ENCODE results near the gene SGMS1. TPM values are rescaled to one million over a fixed set of nuclear protein-coding genes. Genes with fewer than 3 reads are reported as not detected.
A peak's percentile ranks its signal among the peaks of the same experiment; 100 is the strongest.

The SGMS1 gene
- total RNA-seq, 1 experiment from 2014 or later, result 20.4 TPM

DNA sequence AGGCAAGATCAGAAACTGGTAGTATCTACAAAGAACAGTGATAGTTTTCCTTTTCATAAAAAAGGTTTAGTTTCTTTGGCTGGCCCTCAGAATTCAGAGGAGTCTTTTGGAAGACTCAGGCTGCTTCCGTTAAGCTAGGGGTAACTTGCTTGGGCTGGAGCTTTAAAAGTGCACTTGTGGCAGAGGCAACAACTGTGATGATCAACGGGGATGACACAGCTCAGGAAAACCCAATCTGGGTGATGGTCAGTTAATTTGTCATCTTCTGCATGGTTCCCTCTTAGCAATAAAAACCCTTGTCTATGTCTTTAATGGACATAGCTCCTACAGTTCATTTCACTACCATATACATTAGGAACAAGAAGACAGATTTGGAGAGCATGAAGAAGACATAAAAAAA, 46.7 kb downstream of the SGMS1 start:
- Histone ChIP-seq H3K9ac (ENCODE audit: extremely low read depth, insufficient read length, low read length) (no peak overlapping the region), H3K9me3 (ENCODE audit: control insufficient read depth, low read depth, low read length) (no peaks in the 10 kb centered on the region), H2AFZ (ENCODE audit: low read length) (no peak overlapping the region), H3K14ac (ENCODE audit: insufficient read depth, low read length) (no peak overlapping the region), H3K4me1 (ENCODE audit: insufficient read depth, low read length) (peaks cover 19% of the 10 kb centered on the region), H3K79me1 (ENCODE audit: insufficient read depth, low read depth, low read length, poor library complexity, severe bottlenecking) (peaks cover 2% of the 10 kb centered on the region), H4K91ac (ENCODE audit: insufficient read length, low read depth, low read length) (no peak overlapping the region), H3K23me2 (ENCODE audit: insufficient read length, low read depth, low read length, poor library complexity, severe bottlenecking) (no peaks in the 10 kb centered on the region), H3K23ac (ENCODE audit: insufficient read length, low read depth, low read length) (no peak overlapping the region), H4K20me1 (ENCODE audit: control insufficient read depth, insufficient read depth, insufficient read length) (no peaks in the 10 kb centered on the region), H3K4ac (ENCODE audit: low read depth, low read length) (no peak overlapping the region), H3K56ac (ENCODE audit: insufficient read length, low read depth, low read length) (no peak overlapping the region), H4K8ac (replicated peaks; ENCODE audit: insufficient read length, low read depth, low read length) (no peak overlapping the region), H3K79me2 (ENCODE audit: insufficient read depth, low read length) (peaks cover 7% of the 10 kb centered on the region; the same call in 1 of the 2 replicates), H3K18ac (ENCODE audit: insufficient read length, low read depth, low read length) (no peak overlapping the region), H3K4me2 (ENCODE audit: insufficient read depth, insufficient read length, low read length) (no peak overlapping the region), H2BK15ac (ENCODE audit: low read depth, low read length) (no peak overlapping the region), H2AK5ac (ENCODE audit: insufficient read length, low read length) (no peak overlapping the region), H2BK12ac (ENCODE audit: insufficient read length, low read depth, low read length) (no peak overlapping the region), H3K27me3 (ENCODE audit: insufficient read depth, low read length) (no peaks in the 10 kb centered on the region), H2BK5ac (ENCODE audit: insufficient read length, low read length) (no peak overlapping the region), H2BK120ac (ENCODE audit: low read depth, low read length, poor library complexity, severe bottlenecking) (no peak overlapping the region), H3K27ac (ENCODE audit: insufficient read length, low read depth, low read length) (no peak overlapping the region), H4K5ac (ENCODE audit: insufficient read length, low read depth, low read length) (no peak overlapping the region), H2BK20ac (ENCODE audit: low read depth, low read length, poor library complexity, severe bottlenecking) (no peak overlapping the region), H3T11ph (ENCODE audit: low read length) (no peak overlapping the region)
- DNase-seq, result no peak
- Mint-ChIP-seq H3K9me3 (no peaks in the 10 kb centered on the region), H3K27ac (peak overlapping the region; percentile 23 to 56 (median 42); a peak in 3 of 7 replicates), H3K36me3 (ENCODE audit: insufficient read depth in 1 of 3, low read depth in 3 of 3) (no peaks in the 10 kb centered on the region; a peak in 1 of 7 replicates), H3K4me3 (no peak overlapping the region), H3K4me1 (peaks cover 68 to 77% of the 10 kb centered on the region in 2 experiments), H3K27me3 (ENCODE audit: low read depth) (no peaks in the 10 kb centered on the region)
- TF ChIP-seq, protein P1, sequence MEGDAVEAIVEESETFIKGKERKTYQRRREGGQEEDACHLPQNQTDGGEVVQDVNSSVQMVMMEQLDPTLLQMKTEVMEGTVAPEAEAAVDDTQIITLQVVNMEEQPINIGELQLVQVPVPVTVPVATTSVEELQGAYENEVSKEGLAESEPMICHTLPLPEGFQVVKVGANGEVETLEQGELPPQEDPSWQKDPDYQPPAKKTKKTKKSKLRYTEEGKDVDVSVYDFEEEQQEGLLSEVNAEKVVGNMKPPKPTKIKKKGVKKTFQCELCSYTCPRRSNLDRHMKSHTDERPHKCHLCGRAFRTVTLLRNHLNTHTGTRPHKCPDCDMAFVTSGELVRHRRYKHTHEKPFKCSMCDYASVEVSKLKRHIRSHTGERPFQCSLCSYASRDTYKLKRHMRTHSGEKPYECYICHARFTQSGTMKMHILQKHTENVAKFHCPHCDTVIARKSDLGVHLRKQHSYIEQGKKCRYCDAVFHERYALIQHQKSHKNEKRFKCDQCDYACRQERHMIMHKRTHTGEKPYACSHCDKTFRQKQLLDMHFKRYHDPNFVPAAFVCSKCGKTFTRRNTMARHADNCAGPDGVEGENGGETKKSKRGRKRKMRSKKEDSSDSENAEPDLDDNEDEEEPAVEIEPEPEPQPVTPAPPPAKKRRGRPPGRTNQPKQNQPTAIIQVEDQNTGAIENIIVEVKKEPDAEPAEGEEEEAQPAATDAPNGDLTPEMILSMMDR (conservative IDR thresholded peaks at IDR 0.05), result no peak
- no CpG with 5 or more reads among the region's 2 CpGs for WGBS (ENCODE audit: extremely low coverage, insufficient read length, low lambda C conversion rate)
